NCI-H748 (cell line): Measurements from ENCODE around the gene RNF182.
A peak's percentile ranks its signal among the peaks of the same experiment; 100 is the strongest.
"Not testable (repeated sequence)": the region's sequence is repeated elsewhere in the genome, so short reads cannot be mapped to it uniquely, and the experiment has no call there.

Source experiments
- DNase-seq: peaks from one replicate; lab custom pipeline; 2025; ENCODE audit not compliant: unreplicated experiment; lab: John Stamatoyannopoulos, UW

The RNF182 gene

DNA sequence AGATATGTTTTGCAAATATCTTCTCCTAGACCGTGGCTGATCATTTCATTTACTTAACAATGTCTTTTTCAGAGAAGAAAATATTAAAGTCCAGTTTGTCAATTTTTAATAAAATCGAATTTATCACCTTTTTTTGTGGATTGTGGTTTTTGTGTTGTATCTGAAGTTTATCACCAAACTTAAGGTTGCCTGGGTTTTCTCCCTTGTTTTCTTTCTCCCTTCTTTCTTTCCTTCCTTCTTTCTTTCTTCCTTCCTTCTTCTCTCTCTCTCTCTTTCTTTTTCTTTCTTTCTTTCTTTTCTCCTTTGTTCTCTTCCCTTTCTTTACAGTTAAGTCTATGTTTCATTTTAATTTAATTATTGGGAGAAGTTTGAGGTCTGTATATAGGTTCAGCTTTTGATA, 68.7 kb downstream of the RNF182 start:
- DNase-seq = no peak

DNA sequence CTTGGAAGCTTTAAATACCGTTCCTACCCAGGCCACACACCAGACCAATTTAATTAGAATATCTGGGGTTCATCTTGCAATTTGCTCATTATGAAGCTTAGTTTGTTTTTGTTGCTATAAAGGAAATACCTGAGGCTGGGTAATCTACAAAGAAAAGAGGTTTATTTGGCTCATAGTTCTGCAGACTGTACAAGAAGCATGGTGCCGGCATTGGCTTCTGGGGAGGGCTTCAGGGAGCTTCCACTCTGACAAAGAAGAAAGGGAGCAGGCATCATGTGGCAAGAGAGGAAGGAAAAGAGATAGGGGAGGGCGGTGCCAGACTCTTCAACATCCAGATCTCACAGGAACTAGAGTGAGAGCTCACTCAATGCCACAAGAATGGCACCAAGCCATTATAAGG, 73.6 kb downstream of the RNF182 start:
- peak; percentile 74 for DNase-seq

DNA sequence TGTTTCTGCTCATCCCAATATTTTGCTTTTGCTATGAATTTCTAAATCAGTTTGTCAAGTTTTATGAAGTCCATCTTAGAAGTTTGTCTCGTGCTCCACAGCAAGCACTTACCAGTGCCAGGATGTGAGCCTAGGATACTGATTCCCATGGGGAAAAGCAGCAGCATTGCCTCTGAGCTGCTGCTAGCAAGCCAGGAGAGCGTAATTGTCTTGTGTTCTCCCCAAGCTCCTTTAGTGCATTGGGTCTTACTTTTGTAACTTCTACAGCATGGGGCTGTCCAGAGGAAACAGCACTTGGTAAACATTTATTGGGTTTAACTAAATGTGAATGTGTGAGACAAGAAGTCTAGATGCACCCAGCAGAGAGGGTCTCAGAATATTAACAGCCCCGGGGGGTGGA, 76.1 kb downstream of the RNF182 start:
- peak; percentile 36 for DNase-seq

DNA sequence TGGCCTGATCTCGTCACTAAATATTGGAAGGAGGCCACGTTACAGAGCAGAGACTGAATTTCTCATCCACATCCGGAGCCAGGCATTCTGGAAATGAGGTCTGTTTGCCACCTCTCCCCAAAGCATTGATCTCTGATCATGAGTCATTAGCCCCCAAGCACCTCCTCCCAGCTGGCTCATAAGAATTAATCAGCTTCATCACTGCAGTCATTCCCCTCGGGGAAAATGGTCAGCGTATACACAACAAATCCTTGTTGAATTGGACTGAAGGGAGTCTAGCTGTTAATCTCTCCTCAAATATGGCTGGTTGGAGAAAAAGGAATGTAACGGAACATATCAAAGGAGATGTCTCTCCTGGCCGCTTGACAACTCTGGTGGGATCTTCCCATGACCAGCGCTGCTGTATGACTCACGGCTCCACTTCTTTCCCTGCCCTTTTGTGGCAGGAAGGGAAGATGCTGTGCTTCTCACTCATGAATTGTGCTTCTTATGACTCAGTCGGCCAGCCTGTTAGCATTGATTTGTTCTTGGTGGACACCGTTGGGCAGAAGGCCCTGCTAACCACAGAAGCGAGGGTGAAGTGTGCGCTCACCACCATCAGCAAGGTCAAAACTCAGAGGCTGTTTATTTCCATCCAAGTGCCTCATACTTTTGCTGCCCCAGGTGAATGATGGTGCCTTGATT, 76.7 kb downstream of the RNF182 start:
- peak; percentile 33 for DNase-seq

DNA sequence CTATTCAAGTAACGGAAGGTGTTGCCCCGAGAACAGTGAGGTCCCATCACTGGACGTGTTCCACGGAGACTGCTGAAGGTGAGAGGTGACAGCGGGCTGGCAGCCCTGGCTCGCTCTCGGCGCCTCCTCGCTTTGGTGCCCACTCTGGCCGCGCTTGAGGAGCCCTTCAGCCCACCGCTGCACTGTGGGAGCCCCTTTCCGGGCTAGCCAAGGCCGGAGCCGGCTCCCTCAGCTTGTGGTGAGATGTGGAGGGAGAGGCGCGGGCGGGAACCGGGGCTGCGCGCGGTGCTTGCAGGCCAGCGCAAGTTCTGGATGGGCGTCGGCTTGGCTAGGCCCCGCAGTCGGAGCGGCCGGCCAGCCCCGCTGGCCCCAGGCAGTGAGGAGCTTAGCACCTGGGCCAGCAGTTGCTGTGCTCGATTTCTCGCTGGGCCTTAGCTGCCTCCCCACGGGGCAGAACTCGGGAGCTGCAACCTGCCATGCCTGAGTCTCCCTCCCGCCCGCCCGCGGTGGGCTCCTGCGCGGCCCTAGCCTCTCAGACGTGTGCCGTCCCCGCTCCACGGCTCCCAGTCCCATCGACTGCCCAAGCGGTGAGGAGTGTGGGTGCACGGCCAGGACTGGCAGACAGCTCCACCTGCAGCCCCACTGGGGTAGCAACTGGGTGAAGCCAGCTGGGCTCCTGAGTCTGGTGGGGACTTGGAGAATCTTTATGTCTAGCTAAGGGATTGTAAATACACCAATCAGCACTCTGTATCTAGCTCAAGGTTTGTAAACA, 77.6 kb downstream of the RNF182 start:
- DNase-seq = peak; percentile 15

DNA sequence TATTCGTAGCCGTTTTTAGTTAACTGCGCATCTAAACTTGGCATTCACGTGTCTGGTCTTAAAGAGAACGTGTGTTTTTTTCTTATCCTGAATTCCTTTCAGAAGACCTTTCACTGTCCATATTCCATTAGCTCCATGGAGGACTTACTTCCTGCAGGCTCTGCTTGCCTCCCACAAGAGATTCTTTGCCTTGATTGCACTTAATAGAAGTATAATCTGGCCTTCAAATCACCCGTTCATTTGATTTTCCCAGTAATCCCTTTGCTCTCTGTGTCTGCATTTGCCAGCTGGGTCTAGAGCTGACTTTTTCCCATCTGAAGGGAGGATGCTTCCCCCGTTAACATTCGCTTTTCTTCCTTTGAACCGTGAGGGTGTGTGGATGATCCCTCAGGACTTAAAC, 79.5 kb downstream of the RNF182 start:
- DNase-seq = no peak

DNA sequence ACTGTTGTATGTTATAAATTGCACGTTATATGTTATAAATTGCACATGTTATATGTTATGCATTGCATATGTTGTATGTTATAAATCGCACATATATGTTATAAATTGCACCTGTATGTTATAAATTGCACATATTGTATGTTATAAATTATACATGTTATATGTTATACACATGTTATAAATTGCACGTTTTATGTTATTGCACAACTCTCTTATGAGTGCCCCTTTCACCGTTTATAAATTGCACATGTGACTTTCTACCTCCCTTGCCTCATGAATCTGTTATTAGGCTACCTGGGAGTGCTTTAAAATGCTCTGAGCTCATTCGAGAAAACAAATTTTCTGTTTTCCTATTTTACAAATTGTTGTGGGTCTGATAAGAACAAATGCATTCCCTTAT, 84.1 kb downstream of the RNF182 start:
- no peak for DNase-seq

DNA sequence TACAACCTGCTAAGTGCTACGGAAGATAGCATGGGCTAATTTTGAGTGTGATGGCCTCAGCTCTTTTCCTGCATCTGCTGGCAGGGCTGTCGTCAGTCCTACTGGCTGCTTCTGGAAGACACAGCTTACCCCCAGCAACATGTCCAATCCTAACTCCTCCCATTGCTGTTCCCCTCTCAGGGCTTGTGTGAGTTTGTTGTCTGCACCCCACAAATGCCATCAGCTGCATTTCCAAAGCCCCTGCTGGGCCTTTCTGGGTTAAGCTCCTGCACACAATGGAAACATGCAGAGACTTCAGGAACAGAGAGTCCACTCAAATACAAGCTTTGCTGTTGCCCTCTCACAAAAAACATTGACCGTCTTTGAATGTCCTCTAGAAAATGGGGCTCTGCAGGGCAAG, 84.7 kb downstream of the RNF182 start:
- no peak for DNase-seq

DNA sequence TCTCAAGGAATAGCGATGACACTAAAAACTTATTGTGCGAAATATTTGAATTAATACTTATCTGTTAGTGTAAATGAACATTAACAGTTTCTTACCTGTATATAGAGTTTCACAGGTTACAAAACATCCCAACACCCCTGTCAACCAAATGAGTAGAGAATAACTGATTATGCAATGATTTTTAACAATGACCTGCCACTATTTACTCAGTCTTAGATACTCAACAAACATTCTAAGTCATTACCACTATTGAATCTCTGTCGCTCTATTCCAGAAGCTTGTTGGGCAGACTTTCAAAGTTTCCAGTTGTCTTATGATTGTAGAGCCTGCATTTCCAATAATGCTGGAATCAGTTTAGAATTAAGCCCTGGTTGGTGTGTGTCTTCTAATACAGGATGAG, 85.5 kb downstream of the RNF182 start:
- peak; percentile 41 for DNase-seq

DNA sequence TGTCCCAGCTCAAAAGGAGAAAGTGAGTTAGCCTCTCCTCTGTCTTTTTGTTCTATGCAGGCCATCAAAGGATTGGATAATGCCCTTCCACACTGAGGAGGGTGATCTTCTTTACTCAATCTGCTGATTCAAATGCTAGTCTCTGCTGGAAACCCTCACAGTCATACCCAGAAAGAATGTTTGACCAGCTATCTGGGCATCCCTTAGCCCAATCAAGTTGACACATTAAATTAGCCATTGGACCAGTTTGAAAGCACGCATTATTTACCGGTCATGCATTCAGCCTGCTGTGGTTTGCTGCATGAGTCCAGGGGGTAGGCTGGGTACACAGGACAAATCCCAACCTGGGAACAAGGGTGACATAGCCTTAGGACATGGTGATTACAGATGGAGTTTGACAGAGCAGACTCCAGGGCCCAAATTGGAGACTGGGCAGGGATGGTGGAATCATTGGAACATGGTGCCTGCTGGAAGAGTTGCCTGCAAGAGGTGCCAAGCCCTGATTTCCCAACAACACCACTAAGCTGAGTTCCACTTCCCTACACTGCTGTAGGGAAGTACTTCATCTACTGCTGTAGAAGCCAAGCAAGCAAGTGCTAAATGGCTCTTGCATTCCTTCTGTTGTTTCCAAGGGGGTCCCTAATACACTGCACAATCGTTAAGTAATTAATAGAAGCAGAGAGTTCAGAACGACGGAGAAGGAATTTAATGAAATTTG, 87.7 kb downstream of the RNF182 start:
- DNase-seq = no peak

DNA sequence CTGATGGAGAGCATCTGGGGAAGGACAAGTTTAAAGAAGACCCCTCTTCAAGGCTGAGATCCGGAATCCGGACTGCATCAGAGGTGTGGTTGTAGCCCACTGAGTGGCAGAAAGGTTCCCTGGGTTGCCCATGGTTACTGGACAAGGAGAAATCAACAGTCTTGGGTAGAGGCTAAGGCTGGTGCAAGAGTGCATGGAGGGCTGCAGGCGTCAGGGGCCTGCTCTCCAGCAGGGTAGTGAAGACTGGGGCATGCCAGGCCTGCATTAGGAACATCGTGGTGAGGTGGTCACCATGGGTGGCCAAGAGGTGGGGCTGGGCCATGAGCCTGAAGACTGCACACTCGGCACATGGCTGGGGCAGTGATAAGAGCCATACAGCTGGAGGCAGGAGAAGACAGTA, 91.2 kb downstream of the RNF182 start:
- DNase-seq = no peak

DNA sequence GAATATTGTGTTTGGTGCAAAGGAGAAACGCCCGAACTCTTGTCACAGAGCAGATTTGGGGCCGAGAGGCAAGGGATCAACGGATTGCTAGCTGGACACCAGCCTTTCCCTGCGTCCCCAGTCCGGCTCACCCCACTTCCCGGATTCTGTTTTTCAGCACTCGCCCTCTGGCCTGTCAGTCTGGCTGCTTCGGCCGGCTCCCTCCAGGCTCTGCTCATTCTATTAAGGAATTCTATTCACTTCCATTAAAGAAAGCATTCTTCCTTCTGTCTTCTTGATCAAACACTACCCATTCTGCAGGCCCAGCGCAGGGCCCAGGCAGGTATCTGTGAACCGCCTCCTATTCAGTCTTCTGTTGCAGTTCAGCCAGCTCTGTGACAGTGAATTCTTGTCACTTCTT, 91.7 kb downstream of the RNF182 start:
- no peak for DNase-seq

DNA sequence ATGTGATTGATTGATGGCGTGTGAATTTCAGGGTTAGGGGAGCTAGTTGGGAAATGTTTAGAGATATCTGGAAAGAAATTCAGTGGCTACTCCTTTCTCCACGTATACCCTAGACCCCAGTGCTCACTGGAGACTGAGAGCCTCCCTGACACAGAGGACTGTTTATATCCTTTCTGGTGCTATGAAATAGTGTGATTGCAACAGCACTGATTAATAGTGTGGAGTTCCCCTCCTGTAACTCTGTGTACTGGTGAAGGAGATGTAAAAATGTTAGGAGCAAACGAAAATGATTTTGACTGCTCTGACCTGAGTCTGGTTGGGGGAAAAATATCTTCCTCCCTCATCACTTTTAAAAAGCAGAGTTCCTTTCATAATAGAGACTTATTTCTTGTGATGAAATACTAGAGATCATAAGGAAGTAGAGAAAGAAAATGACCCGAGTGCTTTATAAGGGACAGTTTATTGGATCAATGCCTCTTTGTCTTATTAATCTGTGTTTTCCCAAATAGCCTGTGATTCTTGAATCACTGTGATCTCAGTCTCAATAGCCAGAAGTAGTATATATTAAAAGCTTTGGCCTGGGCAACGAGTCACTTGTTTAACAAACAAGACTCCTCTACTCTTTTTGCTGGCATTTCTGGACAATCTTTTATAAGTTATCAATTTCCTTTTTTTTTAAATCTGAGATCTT, 92.3 kb downstream of the RNF182 start:
- DNase-seq = no peak

DNA sequence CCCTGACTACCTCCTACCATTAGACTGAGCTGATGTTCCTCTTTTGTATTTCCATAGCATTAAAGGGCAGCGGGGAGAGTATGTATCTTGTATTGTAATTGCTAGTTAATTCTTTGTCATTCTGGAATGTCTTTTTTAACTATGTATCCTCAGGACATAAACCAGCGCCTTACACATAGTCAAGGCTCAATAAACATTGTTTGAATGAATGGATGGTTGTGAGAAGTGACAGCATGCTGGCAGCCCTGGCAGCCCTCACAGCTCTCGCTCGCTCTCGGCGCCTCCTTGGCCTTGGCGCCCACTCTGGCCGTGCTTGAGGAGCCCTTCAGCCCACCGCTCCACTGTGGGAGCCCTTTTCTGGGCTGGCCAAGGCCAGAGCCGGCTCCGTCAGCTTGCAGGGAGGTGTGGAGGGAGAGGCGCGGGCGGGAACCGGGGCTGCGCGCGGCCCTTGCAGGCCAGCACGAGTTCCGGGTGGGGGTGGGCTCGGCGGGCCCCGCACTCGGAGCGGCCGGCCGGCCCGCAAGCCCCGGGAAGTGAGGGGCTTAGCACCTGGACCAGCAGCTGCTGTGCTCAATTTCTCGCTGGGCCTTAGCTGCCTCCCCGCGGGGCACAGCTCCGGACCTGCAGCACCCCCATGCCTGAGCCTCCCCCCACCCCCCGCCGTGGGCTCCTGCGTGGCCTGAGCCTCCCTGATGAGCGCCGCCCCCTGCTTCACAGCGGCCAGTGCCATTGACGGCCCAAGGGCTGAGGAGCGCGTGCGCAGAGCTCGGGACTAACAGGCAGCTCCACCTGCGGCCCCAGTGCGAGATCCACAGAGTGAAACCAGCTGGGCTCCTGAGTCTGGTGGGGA, 93.1 kb downstream of the RNF182 start:
- no peak for DNase-seq

DNA sequence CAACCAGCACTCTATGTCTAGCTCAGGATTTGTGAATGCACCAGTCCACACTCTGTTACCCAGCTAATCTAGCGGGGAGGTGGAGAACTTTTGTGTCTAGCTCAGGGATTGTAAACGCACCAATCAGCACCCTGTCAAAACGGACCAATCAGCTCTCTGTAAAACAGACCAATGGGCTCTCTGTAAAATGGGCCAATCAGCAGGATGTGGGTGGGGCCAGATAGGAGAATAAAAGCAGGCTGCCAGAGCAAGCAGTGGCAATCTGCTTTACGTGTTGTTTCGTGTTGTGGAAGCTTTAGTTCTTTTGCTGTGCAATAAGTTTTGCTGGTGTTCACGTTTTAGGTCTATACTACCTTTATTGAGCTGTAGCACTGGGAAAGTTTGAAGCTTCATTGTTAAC, 93.8 kb downstream of the RNF182 start:
- DNase-seq = not testable (repeated sequence)

DNA sequence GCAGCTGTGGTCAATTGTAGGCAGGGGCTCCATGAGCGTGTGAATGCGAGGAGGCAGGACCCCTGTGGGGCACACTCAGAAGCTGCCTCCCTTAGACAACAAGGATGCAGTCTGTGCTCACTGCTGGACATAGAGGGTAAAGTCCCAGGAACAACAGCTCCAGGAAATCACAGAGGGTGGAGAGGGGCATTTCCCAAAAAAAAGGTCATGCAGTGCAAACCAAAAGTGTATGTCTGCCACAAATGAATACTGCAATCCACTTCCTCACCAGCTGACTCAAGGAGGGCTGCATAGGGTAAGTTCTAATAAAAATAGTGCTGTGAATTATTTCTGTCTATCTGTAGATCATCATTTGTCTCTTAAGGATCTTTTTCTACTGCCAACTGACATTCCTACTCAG, 95.8 kb downstream of the RNF182 start:
- no peak for DNase-seq

DNA sequence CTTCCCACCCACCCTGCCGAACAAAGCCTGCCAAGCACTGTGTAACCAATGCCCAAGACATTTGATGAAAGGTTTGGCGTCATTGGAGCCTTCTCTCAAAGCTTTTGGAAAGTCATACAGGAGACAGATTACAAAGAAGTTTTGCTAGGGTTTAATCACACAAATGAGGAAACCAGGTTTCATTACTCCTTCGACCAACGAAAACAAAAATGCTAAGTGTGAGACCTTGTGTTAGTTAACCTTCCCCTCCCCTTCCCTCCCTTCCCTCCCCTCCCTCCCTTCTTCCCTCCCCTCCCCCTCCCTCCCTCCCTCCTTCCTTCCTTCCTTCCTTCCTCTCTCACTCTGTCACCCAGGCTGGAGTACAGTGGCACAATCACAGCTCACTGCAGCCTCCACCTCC, 96.7 kb downstream of the RNF182 start:
- no peak for DNase-seq

DNA sequence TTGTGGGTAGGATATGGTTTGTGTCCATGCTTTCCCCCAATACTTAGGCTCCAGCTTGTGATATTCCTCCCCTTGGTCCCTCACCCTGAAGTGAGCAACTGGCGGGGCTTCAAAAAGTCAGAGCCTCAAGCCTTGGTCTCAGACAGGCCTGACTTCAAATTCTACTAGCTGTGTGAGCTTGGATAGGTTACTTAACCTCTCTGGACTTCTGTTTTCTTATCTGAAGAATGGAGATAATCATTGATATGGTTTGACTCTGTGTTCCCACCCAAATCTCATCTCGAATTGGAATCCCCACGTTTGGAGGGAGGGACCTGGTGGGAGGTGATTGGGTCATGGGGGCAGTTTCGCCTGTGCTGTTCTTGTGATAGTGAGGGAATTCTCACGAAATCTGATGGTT, 97.9 kb downstream of the RNF182 start:
- DNase-seq = no peak

DNA sequence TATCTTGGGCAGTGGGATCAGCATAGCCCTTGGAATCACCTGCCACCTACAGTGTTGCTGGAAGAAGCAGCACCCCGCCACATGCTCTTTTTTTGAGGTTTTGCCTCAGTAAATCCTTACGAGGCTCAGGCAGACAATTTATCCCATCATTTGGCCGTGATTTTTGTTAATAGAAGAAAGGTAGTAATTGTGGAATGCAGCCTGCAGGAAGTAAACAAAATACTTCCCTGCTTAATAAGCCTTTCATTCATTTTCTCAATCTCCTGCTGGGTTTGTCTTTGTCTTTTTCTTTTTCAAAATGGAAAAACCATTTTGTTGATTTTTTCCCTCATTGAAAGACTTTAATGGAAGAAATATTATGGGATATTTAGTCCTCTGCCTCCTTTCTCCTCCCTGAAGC, 99.1 kb downstream of the RNF182 start:
- peak; percentile 88 for DNase-seq

DNA sequence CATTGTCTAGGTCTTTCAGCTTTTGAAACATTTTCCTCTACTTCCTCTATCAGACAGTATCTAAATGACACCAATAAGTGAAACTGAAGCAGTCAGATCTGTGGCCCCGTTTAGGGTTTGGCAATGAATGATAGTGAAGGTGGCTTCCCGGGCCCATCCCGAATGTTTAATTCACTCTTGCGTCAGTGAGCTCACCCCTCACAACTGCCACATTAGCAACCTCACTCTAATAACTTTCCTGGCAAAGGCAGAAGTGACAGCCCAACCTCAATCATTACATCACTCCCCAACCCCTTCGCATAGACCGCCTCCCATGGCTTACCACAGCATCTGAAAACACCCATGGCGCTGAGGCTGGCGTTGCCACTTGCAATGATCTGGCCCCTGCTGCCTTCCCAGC, 100.4 kb downstream of the RNF182 start:
- DNase-seq = peak; percentile 40
